Mucosa of rectum (tissue), 2 donors: ENCODE data around the gene GHRHR.

Experiments used
- H3K27ac ChIP-seq, 2 donors: one replicate each; pipeline ENCODE4 v1.7.0; 2013; ENCODE audit warnings: inconsistent platforms in 2 of 2, low read depth in 2 of 2, low read length in 2 of 2
- H3K27me3 ChIP-seq, 2 donors: one replicate each; pipeline ENCODE4 v1.7.0; 2013; ENCODE audit warnings: low read length in 2 of 2; ENCODE audit not compliant: control insufficient read depth in 2 of 2, insufficient read depth in 2 of 2
- H3K36me3 ChIP-seq, 2 donors: one replicate each; pipeline ENCODE4 v1.7.0; 2013; ENCODE audit warnings: low read length in 2 of 2; ENCODE audit not compliant: control insufficient read depth in 2 of 2, insufficient read depth in 2 of 2
- H3K4me1 ChIP-seq, 2 donors: one replicate each; pipeline ENCODE4 v1.7.0; 2013; ENCODE audit warnings: low read length in 2 of 2, mild to moderate bottlenecking in 1 of 2; ENCODE audit not compliant: control insufficient read depth in 2 of 2, insufficient read depth in 2 of 2
- H3K4me3 ChIP-seq, 2 donors: one replicate each; pipeline ENCODE4 v1.7.0; 2013; ENCODE audit warnings: low read length in 2 of 2
- H3K9ac ChIP-seq, 2 donors: one replicate each; pipeline ENCODE4 v1.7.0; 2013; ENCODE audit warnings: low read length in 2 of 2, low read depth in 1 of 2, mild to moderate bottlenecking in 1 of 2
- H3K9me3 ChIP-seq, 2 donors: one replicate each; pipeline ENCODE4 v1.7.0; 2013; ENCODE audit warnings: low read length in 2 of 2; ENCODE audit not compliant: control insufficient read depth in 2 of 2
- donor health status: healthy.
- donor health status: Normal muscosa, but diverticular disease.

The GHRHR gene

GRCh38 chr7:30963842-30964241 is at the start of gene GHRHR:
TSS of gene GHRHR (plus strand) at chr7:30963953. CDS start at chr7:30964069, 116 bp downstream.
- no peak within 1 kb of the TSS for H3K27ac ChIP-seq
- H3K4me1 ChIP-seq, result no peaks in the 10 kb centered on the region
- H3K9ac ChIP-seq, result no peak within 1 kb of the TSS
- H3K9me3 ChIP-seq, result no peaks in the 10 kb centered on the region
- H3K4me3 ChIP-seq, result no peak within 1 kb of the TSS
- no peaks in the 10 kb centered on the region for H3K36me3 ChIP-seq
- no peaks in the 10 kb centered on the region for H3K27me3 ChIP-seq

DNA sequence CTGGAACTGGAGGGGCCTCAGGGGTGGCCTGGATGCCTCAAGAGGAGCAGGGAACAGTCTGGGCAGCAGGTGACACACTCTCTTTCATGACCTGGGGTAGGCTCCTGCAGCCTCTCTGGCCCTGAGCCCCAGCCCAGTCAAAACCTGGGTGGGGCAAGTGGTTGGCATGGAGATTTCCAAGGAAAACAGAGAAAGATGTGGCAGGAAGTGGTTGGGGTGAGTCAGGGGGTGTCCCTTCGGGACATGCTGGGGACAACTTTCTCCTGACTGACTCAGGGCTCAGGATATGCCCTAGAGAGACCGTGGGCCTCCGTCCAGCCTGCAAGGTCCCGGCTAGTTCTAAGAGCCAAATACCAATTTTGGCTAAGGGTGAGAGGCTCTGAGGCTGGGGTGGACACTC is 49.2 kb upstream of the GHRHR start:
- Histone ChIP-seq H3K4me1 (peaks cover 14 to 57% of the 10 kb centered on the region in 2 donors), H3K36me3 (no peaks in the 10 kb centered on the region), H3K4me3 (peak overlapping the region; percentile 63 to 77), H3K9ac (peak overlapping the region in 1 of 2 donors; percentile 69), H3K27me3 (no peaks in the 10 kb centered on the region), H3K9me3 (no peaks in the 10 kb centered on the region), H3K27ac (peak overlapping the region; percentile 16 to 63)

GRCh38 chr7:30915005-30915601 is 48.6 kb upstream of the GHRHR start:
- Histone ChIP-seq H3K4me1 (peaks cover 14 to 59% of the 10 kb centered on the region in 2 donors), H3K9me3 (no peaks in the 10 kb centered on the region), H3K27ac (peak overlapping the region in 1 of 2 donors; percentile 16), H3K4me3 (no peak overlapping the region), H3K9ac (peak overlapping the region in 1 of 2 donors; percentile 69), H3K27me3 (no peaks in the 10 kb centered on the region), H3K36me3 (no peaks in the 10 kb centered on the region)

DNA sequence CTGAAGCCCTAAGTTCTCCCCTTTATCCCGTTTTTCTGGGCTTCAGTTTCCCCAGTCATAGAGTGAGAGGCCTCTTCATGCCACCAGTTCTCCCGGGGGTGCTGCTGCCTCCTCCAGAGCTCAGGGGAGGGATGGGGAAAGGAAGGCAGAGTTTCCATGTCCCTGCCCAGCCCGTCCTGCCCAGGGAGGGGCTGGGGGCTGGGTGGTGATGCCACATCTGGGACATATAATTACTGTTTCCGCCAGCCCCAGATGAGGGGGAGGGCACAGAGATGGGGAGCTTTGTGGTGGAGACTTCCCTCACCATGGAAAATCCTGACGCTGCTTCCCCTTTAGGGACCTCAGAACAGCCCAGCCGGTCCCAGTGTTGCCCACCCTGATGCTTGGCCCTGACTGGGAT is 48.0 kb upstream of the GHRHR start:
- H3K9ac ChIP-seq, result no peak overlapping the region
- no peak overlapping the region for H3K4me3 ChIP-seq
- no peaks in the 10 kb centered on the region for H3K36me3 ChIP-seq
- peaks cover 13 to 54% of the 10 kb centered on the region in 2 donors for H3K4me1 ChIP-seq
- H3K27ac ChIP-seq, result no peak overlapping the region
- no peaks in the 10 kb centered on the region for H3K27me3 ChIP-seq
- H3K9me3 ChIP-seq, result no peaks in the 10 kb centered on the region

DNA sequence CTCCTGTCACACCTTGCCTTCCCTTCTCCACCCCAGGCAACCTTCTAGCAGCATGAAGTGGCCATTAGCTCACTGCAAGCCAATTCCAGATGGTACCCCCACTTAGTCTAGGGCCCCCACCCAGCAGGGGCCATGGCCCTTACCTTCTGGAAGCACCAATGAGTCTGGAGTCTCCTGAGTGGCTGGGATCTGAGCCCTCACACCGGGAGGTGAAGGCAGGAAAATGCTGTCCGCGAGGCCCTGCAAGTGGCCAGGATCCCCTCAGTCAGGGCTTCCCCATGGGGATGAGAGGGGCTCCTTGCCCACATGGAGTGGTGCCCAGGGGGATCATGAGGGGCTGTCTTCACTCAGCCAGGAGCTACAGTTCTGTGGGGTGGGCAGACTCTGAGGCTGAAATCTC is 47.5 kb upstream of the GHRHR start:
- Histone ChIP-seq H3K27ac (no peak overlapping the region), H3K36me3 (no peaks in the 10 kb centered on the region), H3K4me3 (no peak overlapping the region), H3K9ac (no peak overlapping the region), H3K27me3 (no peaks in the 10 kb centered on the region), H3K9me3 (no peaks in the 10 kb centered on the region), H3K4me1 (peaks cover 10 to 49% of the 10 kb centered on the region in 2 donors)

DNA sequence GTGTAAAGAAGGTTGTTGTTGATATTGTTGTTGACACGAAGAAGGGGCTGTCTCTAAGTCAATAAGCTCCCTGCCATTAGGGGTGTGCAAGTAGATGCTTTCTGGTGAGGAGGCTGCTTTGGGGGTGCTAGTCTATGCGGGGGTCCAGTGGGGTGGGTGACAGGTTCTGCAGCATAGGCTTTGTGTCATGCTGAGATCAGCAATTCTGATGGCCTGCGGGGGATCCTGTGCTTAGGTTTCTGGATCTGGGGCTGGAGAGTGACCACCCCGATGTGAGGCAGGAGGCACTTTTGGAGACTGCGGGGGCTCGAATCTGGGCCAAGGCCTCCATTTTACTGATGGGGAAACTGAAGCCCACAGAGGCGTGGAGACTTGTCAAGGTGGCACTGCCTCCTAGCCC is 47.0 kb upstream of the GHRHR start:
- Histone ChIP-seq H3K4me3 (no peak overlapping the region), H3K27ac (no peak overlapping the region)

DNA sequence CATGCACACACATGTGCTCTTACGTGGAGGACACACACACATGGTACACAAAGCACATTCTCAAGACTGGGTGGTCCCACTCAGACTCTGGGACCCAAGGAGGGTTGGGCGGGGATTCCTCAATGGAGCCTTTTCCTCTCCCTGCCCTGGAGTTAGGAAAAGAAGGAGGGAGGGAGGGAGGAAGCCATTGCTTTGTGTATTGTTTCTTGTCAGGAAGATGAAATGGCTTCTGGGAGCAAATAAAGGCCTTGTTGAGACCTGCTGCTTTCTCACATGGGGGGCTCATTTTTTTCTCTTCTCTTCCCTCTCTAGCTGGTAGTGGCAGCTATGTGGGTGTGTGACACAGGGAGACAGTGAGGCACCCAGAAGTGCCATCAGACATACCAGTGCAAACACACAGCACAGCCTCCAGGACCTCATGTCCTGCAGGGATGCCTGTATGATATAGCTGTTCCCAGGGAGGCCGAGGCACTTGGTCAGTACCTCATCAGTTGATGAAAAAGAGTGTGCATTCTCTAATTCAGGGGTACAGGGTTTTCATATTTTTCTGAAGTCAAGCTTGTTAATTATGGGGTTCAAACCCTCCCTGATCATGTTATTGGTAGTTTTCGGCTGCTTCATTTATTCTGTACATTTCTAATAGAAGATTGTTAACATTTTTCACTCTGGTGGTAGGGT is 46.4 kb upstream of the GHRHR start:
- Histone ChIP-seq H3K27ac (no peak overlapping the region), H3K9me3 (no peaks in the 10 kb centered on the region), H3K27me3 (no peaks in the 10 kb centered on the region), H3K36me3 (no peaks in the 10 kb centered on the region), H3K9ac (no peak overlapping the region), H3K4me1 (peaks cover 10 to 44% of the 10 kb centered on the region in 2 donors), H3K4me3 (no peak overlapping the region)

More for the DNA sequence above, 47.0 kb upstream of the GHRHR start:
- peaks cover 10 to 48% of the 10 kb centered on the region in 2 donors for H3K4me1 ChIP-seq
- H3K9me3 ChIP-seq, result no peaks in the 10 kb centered on the region
- no peaks in the 10 kb centered on the region for H3K36me3 ChIP-seq
- no peaks in the 10 kb centered on the region for H3K27me3 ChIP-seq
- no peak overlapping the region for H3K9ac ChIP-seq

- no peaks in the 10 kb centered on the region for H3K27me3 ChIP-seq
- no peaks in the 10 kb centered on the region for H3K9me3 ChIP-seq
- no peak overlapping the region for H3K4me3 ChIP-seq
- H3K9ac ChIP-seq, result no peak overlapping the region
- H3K27ac ChIP-seq, result no peak overlapping the region
- H3K36me3 ChIP-seq, result peaks cover under 1% of the 10 kb centered on the region in 2 donors
- H3K4me1 ChIP-seq, result peaks cover 10 to 31% of the 10 kb centered on the region in 2 donors
Measured at GRCh38 chr7:30918676-30919075, 45.1 kb upstream of the GHRHR start.

GRCh38 chr7:30920021-30920583 is 43.7 kb upstream of the GHRHR start:
- Histone ChIP-seq H3K9ac (no peak overlapping the region), H3K4me1 (peaks cover 0 to 19% of the 10 kb centered on the region in 2 donors), H3K9me3 (no peaks in the 10 kb centered on the region), H3K36me3 (peaks cover 3 to 12% of the 10 kb centered on the region in 2 donors), H3K4me3 (no peak overlapping the region), H3K27ac (no peak overlapping the region), H3K27me3 (no peaks in the 10 kb centered on the region)
